HepG2 (cell line): Measurements from ENCODE around the gene SCARB2. TPM values are rescaled to one million over a fixed set of nuclear protein-coding genes. Genes with fewer than 3 reads are reported as not detected.
A peak's percentile ranks its signal among the peaks of the same experiment; 100 is the strongest.

Experiments
- ELK4 ChIP-seq: sonication (generic); formaldehyde crosslinking; IDR thresholded peaks from 2 replicates; pipeline ENCODE4 v1.9.0; 2021; ENCODE audit warnings: missing genetic modification reagents, borderline replicate concordance
- EP300 ChIP-seq, 3 experiments: sonication (generic) in 1 of 3; formaldehyde crosslinking in 1 of 3; IDR thresholded peaks; 2 replicates each; pipeline versions ENCODE4 v1.5.1 to v1.6.1; 2011 to 2020; ENCODE audit warnings: low read depth in 2 of 3, low read length in 2 of 3, borderline replicate concordance in 1 of 3, improper control_type of control experiment in 1 of 3, mild to moderate bottlenecking in 1 of 3, missing genetic modification reagents in 1 of 3, moderate library complexity in 1 of 3
- HMGXB4 ChIP-seq, 2 experiments: sonication (generic) in 1 of 2; formaldehyde crosslinking in 1 of 2; IDR thresholded peaks; 2 replicates each; pipeline versions ENCODE4 v1.4.0 to v1.6.1; 2018 to 2020; ENCODE audit warnings: missing genetic modification reagents in 2 of 2, borderline replicate concordance in 1 of 2, low read depth in 1 of 2, mild to moderate bottlenecking in 1 of 2, missing biosample characterization in 1 of 2
- IRF2 ChIP-seq: IDR thresholded peaks from 2 replicates; pipeline ENCODE4 v1.6.1; 2018; ENCODE audit warnings: missing genetic modification reagents, missing compliant biosample characterization
- KLF16 ChIP-seq, 2 experiments: sonication (generic) in 1 of 2; formaldehyde crosslinking in 1 of 2; IDR thresholded peaks; 2 replicates each; pipeline versions ENCODE4 v1.6.1 to v1.8.0; 2016 to 2023; ENCODE audit warnings: missing genetic modification reagents in 2 of 2, missing compliant biosample characterization in 1 of 2
- LCORL ChIP-seq, 2 experiments: fragments of 450-650 bp in 1 of 2; sonication (generic) in 1 of 2; formaldehyde crosslinking in 1 of 2; IDR thresholded peaks; 2 replicates each; pipeline versions ENCODE4 v1.5.0 to v1.6.1; 2017 to 2020; ENCODE audit warnings: antibody characterized with exemption in 1 of 2, missing genetic modification reagents in 1 of 2
- PHB2 ChIP-seq: fragments of 450-650 bp; IDR thresholded peaks from 2 replicates; pipeline ENCODE4 v1.6.1; 2018; ENCODE audit not compliant: partially characterized antibody
- RFX1 ChIP-seq: fragments of 450-650 bp; IDR thresholded peaks from 2 replicates; pipeline ENCODE4 v1.6.1; 2017
- SNRNP70 ChIP-seq: fragments of 200-400 bp; formaldehyde crosslinking; IDR thresholded peaks from 2 replicates; pipeline ENCODE4 v1.6.1; 2017; ENCODE audit warnings: mild to moderate bottlenecking, low read depth, low read length, moderate library complexity
- ZNF121 ChIP-seq: sonication (generic); formaldehyde crosslinking; IDR thresholded peaks from 2 replicates; pipeline ENCODE4 v1.5.0; 2020; ENCODE audit warnings: mild to moderate bottlenecking, missing genetic modification reagents
- ZNF280D ChIP-seq: sonication (generic); formaldehyde crosslinking; IDR thresholded peaks from 2 replicates; pipeline ENCODE4 v1.5.1; 2020; ENCODE audit warnings: mild to moderate bottlenecking, missing genetic modification reagents
- ZNF335 ChIP-seq: sonication (generic); formaldehyde crosslinking; IDR thresholded peaks from 2 replicates; pipeline ENCODE4 v1.4.0; 2020; ENCODE audit warnings: missing genetic modification reagents
- ZNF564 ChIP-seq: sonication (generic); formaldehyde crosslinking; IDR thresholded peaks from 2 replicates; pipeline ENCODE4 v1.8.1; 2023; ENCODE audit warnings: mild to moderate bottlenecking, missing genetic modification reagents
- ZNF569 ChIP-seq: sonication (generic); formaldehyde crosslinking; IDR thresholded peaks from 2 replicates; pipeline ENCODE4 v1.5.0; 2020; ENCODE audit warnings: mild to moderate bottlenecking, missing genetic modification reagents, moderate library complexity, borderline replicate concordance
- ZNF691 ChIP-seq: sonication (generic); formaldehyde crosslinking; IDR thresholded peaks from 2 replicates; pipeline ENCODE4 v1.4.0; 2020; ENCODE audit warnings: missing genetic modification reagents, low read depth, mild to moderate bottlenecking, borderline replicate concordance
- ZNF800 ChIP-seq: sonication (generic); formaldehyde crosslinking; IDR thresholded peaks from 2 replicates; pipeline ENCODE4 v1.4.0; 2020; ENCODE audit warnings: missing genetic modification reagents
- polyA plus RNA-seq, 8 experiments: library from polyadenylated mRNA; depleted of rRNA in 3 of 8; stranded (reverse) in 7 of 8; unstranded in 1 of 8; fragments of >200 nt; fragmentation: Illumina TruSeq in 4 of 8; extraction: Trizol in 4 of 8; gene quantifications; 2 replicates each; pipeline versions ENCODE4 v1.2.1 to v1.2.3, GENCODE V29; 2011 to 2016; ENCODE audit warnings: low read depth in 4 of 8, missing spikeins in 1 of 8, mixed read lengths in 1 of 8; ENCODE audit not compliant: insufficient read depth in 1 of 8
- total RNA-seq, 5 experiments: library from RNA; depleted of rRNA; stranded (reverse); fragments of >200 nt; fragmentation: Illumina TruSeq; extraction: Trizol; gene quantifications; 2 replicates each; pipeline ENCODE4 v1.2.3, GENCODE V29; 2016; ENCODE audit warnings: low read depth in 1 of 5

The SCARB2 gene
- total and polyA plus RNA-seq, 2 of the 13 experiments (the other 11 are each of a cell fraction or from before 2014, with no cell fraction given), result 40.6 to 43.4 TPM

GRCh38 chr4:76200771-76201231, 12.8 kb downstream of the SCARB2 start (continued):
- TF ChIP-seq ZNF800 (CRISPR knock-in tag) (no peak), IRF2 (CRISPR knock-in tag) (peak; percentile 55; the same call in 1 of the 2 replicates), KLF16 (CRISPR knock-in tag; IDR thresholded peaks at IDR 0.05) (peak in 1 of 2 experiments; percentile 58; a peak in 1 of 4 replicates), SNRNP70 (no peak), ZNF569 (no peak), LCORL (IDR thresholded peaks at IDR 0.05) (no peak), LCORL (CRISPR knock-in tag; IDR thresholded peaks at IDR 0.05) (peak; percentile 62; the same call in 1 of the 2 replicates), ELK4 (no peak), ZNF564 (CRISPR knock-in tag) (no peak), EP300 (IDR thresholded peaks at IDR 0.05; ENCODE audit: low read depth in 2 of 2, low read length in 2 of 2) (peak; percentile 56 to 83; a peak in 3 of 4 replicates), EP300 (CRISPR knock-in tag; IDR thresholded peaks at IDR 0.05; ENCODE audit: borderline replicate concordance) (peak; percentile 64), RFX1 (peak; percentile 50; the same call in 1 of the 2 replicates), ZNF280D (CRISPR knock-in tag) (no peak), ZNF691 (no peak), PHB2 (no peak), ZNF335 (CRISPR knock-in tag) (peak; percentile 39; the same call in 1 of the 2 replicates), HMGXB4 (CRISPR knock-in tag; IDR thresholded peaks at IDR 0.05; ENCODE audit: borderline replicate concordance in 1 of 2, low read depth in 1 of 2) (0 out of 4 replicates have a peak, but pooled peaks of 1 of the 2 experiments have one; percentile 31), ZNF121 (no peak)
